NB4 (cell line): Measurements from ENCODE around the gene RPS28.

Experiments used
- MAX ChIP-seq: IDR thresholded peaks from 2 replicates; pipeline ENCODE4 v1.6.1; 2011; ENCODE audit warnings: low read depth, low read length
- POLR2A ChIP-seq: IDR thresholded peaks from 2 replicates; pipeline ENCODE4 v1.6.1; 2011; ENCODE audit warnings: mild to moderate bottlenecking; ENCODE audit not compliant: insufficient read length; ENCODE audit errors: extremely low read depth
- TF ChIP-seq, protein P1 (sequence below): IDR thresholded peaks from one replicate; pipeline ENCODE4 v1.5.1; 2012; ENCODE audit warnings: low read depth, low read length

DNA sequence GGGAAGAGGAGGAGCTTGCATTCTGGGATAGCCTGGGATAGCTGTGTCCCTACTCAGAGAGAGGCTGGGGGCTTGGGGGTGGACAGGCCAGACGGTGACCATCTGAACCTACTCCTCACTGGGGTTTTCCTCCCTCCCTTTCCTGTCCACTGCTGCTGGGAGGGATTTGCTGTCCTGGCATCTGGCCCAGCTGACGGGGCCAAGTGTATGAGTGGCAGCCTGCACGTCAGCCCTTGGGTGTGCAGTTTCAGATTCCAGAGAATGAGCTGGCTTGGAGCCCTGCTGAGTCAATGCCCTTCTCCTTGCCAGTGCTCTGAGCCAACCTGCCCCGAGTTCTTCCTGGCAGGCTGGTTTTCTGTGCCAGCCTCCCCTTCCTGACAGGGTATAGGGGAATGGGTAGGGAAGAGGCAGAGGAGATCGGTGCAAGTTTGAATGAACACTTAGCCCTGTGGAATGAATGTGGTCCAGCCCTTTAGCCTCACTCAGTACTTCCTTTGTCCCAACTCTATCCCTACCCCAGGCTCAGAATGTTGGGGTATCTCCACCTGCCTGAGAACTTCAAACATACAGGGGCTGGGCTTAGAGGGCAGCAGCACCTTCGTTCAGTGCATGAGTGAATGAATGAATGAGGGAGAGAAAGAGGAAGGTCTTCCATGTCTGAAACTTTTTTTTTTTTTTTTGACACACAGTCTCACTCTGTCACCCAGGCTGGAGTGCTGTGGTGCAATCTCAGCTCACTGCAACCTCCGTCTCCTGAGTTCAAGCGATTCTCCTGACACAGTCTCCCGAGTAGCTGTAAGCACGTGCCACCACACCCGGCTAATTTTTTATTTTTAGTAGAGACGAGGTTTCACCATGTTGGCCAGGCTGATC, 40.9 kb downstream of the RPS28 start:
- TF ChIP-seq, protein P1, sequence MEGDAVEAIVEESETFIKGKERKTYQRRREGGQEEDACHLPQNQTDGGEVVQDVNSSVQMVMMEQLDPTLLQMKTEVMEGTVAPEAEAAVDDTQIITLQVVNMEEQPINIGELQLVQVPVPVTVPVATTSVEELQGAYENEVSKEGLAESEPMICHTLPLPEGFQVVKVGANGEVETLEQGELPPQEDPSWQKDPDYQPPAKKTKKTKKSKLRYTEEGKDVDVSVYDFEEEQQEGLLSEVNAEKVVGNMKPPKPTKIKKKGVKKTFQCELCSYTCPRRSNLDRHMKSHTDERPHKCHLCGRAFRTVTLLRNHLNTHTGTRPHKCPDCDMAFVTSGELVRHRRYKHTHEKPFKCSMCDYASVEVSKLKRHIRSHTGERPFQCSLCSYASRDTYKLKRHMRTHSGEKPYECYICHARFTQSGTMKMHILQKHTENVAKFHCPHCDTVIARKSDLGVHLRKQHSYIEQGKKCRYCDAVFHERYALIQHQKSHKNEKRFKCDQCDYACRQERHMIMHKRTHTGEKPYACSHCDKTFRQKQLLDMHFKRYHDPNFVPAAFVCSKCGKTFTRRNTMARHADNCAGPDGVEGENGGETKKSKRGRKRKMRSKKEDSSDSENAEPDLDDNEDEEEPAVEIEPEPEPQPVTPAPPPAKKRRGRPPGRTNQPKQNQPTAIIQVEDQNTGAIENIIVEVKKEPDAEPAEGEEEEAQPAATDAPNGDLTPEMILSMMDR = no peak
- TF ChIP-seq POLR2A (no peak), MAX (no peak)
